GM21381 (cell line): Measurements from ENCODE around the gene PDYN.
A peak's percentile ranks its signal among the peaks of the same experiment; 100 is the strongest.

Source experiments
- ATAC-seq: cut with Tn5 transposase; IDR thresholded peaks from one replicate; pipeline ENCODE4 v1.9.1; 2021; ENCODE audit warnings: mild to moderate bottlenecking, moderate library complexity; ENCODE audit not compliant: unreplicated experiment

PDYN gene

DNA sequence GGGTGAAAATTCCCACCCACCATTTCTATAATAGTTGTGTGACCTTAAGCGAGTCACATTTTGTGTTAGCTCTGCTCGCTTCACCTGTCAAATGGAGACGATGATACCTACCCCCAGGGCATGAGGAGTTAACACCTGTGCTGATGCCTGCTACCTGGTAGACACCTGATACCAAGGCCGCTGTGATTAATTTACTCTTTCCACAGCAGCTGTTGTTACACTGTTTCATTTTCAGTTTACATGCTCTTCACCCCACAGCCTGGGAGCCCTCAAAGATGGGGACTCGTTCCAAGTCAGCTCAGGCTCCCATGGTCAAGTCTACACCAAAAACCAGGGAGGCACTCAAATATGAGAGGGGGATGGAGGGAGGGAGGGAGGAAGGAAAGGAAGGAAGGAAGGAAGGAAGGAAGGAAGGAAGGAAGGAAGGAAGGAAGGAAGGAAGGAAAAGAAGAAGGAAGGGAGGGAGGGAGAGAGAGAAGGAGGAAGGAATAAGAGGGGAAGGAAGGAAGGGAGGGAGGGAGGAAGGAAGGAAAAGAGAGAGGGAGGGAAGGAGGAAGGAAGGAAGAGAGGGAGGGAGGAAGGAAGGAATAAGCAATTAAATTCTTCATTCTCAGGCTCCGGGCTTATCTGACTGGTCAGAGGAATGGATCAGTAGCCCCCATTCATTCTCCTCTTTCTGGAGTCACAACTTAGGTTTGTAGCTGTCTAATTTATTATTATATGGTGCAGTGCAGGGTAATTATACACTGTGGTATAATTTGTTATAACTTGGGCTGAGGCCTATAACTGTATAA lies 40.9 kb downstream of the PDYN start:
- peak; percentile 64 for ATAC-seq

DNA sequence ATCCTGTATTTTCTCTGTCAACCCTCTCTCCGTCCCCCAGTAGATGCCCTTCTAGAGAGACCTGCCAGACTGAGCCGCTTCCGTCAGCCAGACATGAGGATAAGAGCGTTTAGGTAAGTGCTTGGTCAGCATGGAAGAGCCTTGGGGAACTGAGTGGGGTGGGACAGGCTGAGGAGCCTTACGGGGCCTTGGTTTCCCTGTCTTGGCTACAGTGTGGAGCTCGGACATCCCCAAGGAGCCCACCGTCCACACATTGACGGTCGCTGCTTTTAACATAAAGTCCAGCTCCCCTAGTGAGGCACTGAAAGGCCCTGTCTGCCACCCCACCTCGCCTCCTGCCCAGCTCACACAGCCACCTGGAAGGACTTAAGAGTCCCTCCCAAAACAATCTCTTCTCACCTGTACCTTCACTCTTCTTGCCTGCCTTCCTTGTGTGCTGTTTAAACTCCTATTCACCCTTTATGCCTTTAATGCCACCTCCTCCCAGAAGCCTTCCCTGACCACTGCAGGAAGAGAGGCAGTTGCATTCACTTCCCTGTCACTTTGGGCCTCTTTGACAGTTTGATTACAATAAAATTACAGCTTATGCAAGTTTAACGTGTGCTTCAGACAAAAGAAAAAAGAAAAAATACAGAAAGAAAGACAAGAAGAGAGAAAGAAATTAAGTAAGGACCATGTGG lies 42.3 kb downstream of the PDYN start:
- no peak for ATAC-seq

DNA sequence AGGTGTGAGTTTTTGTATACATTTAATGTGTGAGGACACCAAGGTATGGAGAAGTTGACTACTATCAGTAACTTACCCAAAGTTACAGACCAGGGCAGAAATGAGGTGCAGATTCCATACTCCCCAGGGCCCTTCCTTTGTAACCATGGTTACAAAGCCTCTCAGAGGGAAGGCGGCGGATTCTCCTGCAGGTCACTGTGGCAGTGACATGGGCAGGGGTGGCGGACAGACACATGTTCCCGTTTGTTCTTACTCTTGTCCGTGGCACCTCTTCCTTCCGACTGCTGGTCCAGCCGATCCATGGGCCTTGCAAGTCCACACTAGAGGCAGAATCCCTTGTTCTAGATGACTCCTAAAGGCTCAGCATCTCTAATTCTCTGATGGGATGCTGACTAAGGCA lies 43.0 kb downstream of the PDYN start:
- ATAC-seq = no peak

DNA sequence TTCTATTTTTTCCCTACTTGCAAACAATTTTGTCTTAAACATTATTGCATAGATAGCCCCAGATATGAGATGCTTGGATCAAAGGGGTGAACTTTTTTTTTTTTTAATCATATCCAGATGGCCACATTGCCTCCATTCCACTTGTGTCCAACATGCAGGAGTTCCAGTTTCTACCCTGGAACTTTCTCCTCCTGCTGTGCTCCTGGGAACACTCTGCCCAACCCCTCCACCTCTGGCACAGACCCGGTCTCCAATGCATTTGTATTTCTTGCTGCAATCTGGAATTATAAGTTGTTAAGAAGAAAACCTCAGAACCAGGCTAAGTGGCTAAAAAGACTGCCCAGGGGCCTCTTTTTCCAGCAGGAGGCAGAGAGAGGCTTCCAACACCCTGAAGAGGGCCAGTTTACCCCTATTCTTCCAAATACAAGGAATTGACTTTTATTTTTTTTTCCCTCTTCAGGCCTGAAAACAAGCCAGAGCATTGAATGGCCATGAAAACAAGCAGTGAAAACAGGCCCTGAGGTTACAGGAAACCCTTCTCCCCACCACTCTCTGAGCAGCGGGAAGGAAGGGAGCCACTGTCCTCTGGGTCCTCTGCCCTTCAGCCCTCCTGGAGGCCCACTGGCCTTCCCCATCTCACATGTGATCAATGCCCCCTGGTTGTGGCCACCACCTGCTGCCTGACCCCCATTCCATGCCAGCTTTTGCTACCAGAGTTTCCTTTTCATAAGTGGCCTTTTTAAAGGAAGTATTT lies 44.3 kb downstream of the PDYN start:
- no peak for ATAC-seq

DNA sequence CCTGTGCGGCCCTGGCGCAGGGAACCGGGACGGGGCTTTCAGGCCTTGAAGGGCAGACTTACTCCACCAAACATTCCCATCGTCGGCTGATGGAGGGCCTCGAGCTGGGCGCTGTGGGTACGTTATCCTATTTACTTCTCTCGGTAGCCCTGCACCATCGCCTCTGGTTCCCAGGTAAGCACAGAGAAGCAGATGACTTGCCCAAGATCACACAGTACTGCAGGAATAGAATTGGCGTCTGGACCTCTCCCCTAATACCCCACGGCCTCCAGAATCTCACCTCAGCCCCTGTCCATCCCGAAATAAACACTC lies 46.4 kb downstream of the PDYN start:
- no peak for ATAC-seq

DNA sequence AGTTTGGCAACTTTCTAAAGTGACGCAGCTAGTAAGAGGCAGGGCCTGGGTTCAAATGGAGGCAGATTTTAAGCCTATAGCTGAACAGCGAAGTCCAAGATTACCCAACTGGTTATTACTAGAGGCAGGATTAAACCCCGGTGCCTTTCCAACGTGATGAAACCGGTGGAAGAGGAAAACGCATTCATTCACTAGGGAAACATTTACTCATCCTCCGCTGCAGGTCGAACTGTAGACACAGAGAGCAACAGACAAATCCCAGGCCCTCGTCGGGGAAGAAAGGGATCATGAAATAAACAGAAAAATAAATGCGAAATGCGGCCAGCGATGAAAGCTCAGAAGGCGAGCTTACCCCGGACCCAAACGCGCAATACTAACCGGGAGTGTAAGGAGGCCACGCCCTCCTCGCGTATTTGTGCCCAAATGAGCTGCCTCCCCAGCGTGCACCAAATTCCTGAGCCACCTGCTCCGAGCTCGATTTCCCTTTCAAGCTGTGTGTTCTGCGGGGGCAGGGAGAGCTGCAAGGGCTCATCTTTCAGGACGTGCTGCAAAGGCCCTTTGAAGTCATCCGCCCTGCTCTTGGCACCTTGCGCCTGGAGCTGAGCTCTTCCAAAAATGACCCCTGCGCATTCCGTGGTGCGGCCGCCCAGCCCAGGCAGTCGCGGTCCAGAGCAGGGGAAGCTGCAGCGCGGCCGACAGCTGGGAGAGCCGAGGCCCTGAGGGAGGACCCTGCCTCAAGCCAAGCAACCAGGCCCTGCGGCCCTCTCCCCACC lies 46.9 kb downstream of the PDYN start:
- no peak for ATAC-seq

DNA sequence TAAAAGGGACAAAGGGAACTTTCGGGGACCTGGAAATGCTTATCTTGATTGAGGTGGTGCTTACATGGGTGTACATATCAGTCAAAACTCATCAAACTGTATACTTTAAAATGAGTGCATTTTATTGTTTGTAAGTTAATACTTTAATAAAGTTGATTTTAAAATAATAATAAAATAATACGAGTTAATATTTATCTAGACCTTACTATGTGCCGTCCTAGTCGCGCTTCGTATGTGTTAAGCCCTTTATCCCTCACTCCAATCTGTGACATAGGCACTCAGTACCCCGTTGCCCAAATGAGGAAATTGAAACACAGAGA lies 47.5 kb downstream of the PDYN start:
- no peak for ATAC-seq

DNA sequence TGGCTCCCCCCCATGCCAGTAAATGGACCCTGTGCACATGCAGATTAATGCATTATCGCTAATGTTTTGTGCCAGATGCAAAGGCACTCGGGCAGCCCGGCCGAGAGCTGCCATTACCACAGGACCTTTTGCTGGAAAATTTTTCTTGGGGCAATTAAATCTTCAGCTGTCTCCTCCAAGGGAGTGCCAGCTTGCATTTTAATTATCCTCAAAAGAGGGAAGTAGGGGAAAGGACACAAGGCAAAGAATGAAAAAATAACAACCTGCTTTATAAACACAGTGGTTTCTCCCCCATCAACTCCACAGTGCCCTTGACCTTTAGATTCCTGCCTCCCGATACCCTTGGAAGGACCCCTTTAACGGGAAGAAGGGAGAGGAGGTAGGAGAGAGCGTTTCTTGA lies 48.2 kb downstream of the PDYN start:
- ATAC-seq = no peak

DNA sequence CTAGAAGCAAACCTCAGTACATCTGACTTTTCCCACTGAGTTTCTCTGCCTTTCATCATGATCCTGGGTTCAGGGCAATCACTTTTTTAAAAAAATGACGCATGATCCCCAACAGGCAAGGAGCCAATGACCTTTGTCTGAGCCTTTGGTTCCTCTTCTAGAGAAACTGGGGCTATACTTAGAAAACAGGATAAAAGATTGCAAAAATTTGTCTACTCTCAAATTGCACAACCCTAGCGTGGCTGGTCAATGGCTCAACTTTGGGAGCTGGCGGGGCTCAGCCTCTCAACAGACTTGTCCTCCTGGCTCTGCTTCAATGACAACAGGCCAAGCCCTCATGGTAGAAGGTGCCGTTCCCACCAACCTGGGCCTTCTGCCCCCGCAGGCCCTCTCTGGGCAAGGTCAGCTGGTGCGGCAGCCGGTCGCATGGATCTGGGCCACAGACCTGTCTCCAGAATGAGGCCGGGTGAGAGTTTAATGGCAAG lies 48.7 kb downstream of the PDYN start:
- no peak for ATAC-seq

DNA sequence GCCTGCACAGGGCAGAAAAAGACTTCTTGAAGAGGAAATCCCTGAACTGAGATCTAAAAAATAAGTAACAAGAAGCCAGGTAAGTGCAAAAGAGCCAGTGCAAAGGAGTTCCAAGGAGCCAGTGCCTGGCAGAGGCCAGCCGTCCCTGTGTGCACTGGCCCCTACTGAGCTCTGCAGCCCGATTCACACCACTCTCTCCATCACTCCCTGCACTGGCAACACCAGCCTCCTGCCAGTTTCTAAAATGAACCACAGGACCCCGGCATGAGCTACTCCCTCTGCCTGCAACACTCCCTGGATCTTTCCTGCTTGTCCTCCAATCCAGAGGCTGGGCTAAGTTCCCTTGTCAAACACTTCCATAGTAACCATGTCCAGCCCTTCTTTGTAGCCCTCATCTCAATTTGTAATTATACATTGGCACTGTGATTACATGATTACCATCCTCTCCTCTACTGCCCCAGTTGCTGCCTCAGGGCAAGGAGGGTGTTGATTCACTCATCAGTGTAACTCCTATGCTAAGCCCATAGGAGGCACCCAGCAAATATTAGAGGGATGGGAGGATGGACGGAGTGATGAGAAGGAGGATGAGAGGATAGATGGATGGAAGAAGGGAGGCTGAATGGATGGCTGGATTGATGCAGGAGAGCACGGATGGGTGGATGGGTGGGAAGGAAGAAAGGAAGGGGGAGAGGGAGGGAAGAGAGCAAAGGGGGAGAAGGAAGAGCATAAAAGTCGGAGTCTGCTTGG lies 49.3 kb downstream of the PDYN start:
- ATAC-seq = no peak

DNA sequence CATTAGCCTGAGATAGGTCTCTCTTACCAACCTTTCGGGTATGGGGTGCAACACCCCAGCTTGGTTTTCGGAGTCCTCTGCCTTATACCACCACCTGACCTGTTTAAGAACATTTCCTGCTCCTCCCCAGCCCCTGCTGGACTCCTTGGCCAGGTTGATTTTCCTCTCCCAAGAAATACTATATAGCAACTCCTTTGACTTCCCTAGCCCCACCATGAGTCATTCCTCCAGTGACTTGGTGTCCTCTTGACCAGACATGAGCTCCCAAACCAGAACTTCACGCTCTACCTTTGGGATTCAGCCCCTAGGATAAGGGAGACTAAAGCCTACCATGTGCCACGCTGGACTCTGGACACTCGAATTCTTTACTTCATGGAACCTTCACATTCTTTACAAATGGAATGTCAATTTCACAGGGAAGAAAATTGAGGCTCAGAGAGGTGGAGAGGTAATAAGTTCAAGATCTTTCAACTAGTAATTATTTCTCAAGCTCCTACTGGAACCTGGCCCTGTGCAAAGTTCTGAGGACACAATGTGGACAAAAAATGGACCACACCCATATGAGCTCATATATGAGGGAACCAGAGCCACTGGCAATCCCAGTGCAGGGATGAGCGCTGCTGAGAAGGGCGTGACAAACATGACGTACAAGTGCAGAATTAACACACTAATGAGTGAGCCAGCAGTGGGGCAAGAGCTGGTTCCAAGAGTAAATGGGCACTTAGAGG lies 50.4 kb downstream of the PDYN start:
- no peak for ATAC-seq

DNA sequence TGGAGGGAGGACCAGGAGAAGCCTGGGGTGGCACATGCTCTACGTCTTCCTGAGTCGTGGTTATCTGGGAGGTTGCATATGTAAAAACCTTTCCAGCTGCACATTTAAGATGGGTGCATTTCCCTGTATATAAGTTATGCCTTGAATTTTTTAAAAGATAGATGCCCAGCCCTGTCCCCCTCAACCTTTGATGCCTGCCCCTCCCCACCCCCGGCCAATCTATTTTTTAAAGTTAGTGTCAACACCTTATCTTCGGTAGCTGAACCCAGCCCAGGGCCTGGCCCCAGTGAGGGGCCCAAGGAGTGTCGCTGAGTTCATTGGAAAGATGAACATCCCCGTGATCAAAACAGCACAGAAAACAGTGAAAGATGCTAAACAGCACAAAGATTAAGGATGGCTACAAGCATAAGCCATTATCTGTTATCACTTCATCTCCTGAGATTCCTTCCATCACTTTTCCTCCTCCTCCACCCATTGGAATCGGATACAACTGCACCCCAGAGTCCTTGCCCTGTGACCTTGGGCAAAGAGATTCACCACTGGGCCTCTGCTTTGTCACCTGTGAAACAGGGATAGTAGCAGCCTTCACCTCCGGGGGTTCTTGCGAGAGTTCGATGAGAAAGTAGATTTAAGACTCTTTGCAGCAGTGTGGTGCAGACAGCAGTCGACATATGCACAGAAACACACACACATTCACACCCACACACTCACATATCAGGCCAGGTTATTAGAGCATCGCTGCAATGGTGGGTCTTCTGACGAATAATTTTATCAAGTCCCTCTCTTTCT lies 51.2 kb downstream of the PDYN start:
- no peak for ATAC-seq

DNA sequence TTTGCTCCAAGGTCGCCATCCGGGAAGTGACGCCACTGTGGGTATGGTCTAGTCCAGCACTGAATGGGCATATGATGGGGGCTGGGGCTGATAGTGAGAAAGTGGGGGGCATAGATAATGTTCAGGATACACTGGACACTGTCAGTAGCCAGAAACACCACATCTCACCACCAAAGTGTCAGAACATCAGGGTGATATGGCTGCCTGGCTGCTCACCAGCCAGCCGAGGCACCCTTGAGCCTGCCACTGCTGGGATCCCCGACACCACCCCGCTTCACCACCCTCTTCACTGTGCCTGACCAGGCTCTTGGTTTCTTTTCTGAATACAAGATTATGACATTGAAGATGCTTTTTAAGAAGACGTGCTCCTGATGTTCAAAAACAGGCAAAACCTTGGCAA lies 51.8 kb downstream of the PDYN start:
- ATAC-seq = no peak

DNA sequence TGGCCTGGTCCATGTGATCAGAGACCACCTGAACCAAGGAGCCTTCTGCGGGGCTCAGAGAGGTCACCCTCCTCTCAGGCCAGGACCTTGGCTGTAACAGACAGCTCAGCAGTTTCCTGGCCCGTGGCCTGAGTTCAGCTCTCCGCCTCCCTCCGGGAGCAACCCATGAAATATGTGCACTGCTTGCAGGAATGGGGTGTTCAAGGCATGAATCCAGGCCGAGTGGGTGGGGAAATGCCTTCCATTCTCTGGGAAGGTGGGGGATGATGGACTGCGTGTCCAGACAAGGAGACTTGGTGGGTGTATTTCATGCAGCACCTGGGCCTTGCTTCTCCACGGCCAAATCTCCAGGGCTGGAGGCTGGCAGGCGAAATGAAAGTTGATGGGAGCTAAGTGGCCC lies 52.6 kb downstream of the PDYN start:
- no peak for ATAC-seq

DNA sequence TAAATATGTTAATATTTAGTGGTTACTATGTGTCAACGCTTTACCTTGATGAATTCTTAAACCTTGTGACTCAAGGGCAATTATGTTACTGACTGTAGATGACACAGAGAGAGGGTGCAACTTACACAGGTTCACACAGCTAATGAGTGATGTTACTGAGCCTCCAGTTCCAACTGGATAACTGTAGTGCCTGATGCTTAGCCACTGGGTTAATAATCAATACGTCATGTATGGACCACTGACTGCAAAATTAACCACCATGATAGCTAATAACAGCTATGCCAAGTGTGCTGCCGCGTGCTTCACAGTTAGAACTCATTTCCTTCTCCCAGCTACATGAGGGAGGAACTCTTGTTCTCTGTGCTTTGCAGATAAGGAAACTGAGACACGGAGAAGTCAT lies 53.3 kb downstream of the PDYN start:
- no peak for ATAC-seq

DNA sequence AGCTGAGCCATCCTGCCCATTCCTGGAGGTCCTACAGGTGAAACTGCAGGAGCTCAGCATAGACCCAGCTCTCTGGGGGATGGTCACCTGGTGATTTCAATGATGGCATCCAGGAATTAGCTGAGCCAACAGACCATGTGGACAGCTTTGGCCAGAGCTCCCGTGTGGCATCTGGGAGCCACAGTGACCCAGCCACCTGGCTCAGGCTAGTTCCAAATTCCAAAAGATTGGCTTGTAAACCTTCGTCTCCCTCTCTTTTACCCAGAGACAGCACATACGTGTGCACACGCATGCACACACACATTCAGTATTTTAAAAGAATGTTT lies 54.6 kb downstream of the PDYN start:
- ATAC-seq = no peak

DNA sequence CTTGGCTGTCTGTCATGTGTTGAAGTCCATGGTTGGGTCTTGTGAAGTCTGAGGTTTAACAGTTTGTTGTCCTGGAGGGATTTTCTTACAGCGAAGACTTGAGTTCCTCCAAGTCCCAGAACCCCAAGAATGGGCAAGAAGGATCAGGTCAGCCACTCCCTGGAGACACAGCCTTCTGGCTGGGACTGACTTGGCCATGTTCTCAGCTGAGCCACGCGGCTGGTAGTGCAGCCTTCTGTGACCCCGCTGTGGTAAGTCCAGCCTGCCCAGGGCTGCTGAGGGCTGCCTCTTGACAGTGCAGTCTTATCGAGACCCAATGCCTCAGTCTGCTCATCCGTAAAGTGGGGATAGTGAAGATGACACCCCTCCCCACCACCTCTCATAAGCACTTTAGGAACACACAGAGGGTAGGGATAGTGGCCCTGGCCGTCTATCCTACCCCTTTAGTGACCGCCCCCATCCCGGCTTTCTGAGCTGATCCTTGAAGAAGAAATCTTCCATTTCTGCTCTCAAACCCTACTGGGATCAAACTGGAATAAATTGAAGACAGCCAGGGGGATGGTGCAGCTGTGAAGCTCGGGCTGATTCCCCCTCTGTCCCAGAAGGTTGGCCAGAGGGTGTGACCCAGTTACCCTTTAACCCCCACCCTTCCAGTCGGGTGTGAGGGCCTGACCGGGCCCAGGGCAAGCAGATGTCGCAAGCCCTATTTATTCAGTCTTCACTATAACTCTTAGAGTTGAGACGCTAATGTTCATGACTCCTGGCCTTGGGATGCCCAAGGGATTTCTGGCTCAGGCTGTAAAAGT lies 55.2 kb downstream of the PDYN start:
- ATAC-seq = no peak

DNA sequence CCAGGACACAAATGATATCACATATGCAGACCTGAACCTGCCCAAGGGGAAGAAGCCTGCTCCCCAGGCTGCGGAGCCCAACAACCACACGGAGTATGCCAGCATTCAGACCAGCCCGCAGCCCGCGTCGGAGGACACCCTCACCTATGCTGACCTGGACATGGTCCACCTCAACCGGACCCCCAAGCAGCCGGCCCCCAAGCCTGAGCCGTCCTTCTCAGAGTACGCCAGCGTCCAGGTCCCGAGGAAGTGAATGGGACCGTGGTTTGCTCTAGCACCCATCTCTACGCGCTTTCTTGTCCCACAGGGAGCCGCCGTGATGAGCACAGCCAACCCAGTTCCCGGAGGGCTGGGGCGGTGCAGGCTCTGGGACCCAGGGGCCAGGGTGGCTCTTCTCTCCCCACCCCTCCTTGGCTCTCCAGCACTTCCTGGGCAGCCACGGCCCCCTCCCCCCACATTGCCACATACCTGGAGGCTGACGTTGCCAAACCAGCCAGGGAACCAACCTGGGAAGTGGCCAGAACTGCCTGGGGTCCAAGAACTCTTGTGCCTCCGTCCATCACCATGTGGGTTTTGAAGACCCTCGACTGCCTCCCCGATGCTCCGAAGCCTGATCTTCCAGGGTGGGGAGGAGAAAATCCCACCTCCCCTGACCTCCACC lies 56.4 kb downstream of the PDYN start:
- no peak for ATAC-seq
